Right ventricle myocardium inferior (tissue), 1 donor: ENCODE measurements around the gene ZCCHC2. TPM values are rescaled to one million over a fixed set of nuclear protein-coding genes. Genes with fewer than 3 reads are reported as not detected.

Experiments
- ATAC-seq: fragments of 200-7000 bp; cut with Tn5 transposase; one replicate; pipeline ENCODE4 v1.9.1; 2020; ENCODE audit warnings: mild to moderate bottlenecking, moderate library complexity
- DNase-seq: peaks from one replicate; pipeline ENCODE4 v3.0.0; 2021; ENCODE audit errors: missing footprints
- intact Hi-C: fragments of 100-400 bp; cut with DNase I; formaldehyde crosslinking; loops from one replicate; pipeline ENCODE4 v1.11.0; 2022
- total RNA-seq: library from RNA; stranded (reverse); fragmentation: NEBNext Ultra II Directional; extraction: Animal tissue kit (Norgen Biotek cat#: 25700); gene quantifications from one replicate; pipeline ENCODE4 v1.2.1, GENCODE V29; 2021
- donor health status: DM: no; HTN: yes; CAD: no; lungs with severe emphysema.

ZCCHC2 gene
- total RNA-seq, 1 donor from 2014 or later = 18.2 TPM

DNA sequence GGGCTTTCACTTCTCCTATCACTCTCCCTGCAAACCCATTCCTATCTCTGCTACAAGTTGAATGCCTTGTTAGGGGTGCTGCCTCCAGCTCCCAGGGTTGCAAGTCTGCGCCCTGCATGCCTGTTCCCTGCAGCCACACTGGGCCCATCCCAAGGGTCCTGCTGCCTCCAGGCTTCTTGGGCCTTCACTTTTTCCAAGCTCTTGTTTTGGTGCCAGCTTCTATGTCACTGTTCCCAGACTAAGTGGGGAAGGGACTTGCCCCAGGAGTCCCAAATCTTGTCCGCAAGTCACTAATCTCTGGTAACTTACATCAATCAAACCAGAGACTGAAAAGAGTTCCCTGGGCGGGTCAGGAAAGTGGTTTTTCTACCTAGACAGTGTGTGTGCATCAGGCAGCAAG lies 65.4 kb downstream of the ZCCHC2 start:
- intact Hi-C loops = loop anchor here (5.0 kb wide), 1 partner anchor 129 kb away; the partner anchor contains the start of gene PHLPP1
- no peak for ATAC-seq
- DNase-seq = no peak

- intact Hi-C loops = loop anchor here (1.0 kb wide), 1 partner anchor 391 kb away; no protein-coding TSS in a partner anchor
- ATAC-seq = no peak
Measured at GRCh38 chr18:62590799-62591590, 68.2 kb downstream of the ZCCHC2 start.

GRCh38 chr18:62596145-62597005 lies 73.5 kb downstream of the ZCCHC2 start:
- ATAC-seq = peak; percentile 62
- intact Hi-C loops = no loop called here
- no peak for DNase-seq

More at GRCh38 chr18:62590799-62591590, 68.2 kb downstream of the ZCCHC2 start:
- DNase-seq = no peak

DNA sequence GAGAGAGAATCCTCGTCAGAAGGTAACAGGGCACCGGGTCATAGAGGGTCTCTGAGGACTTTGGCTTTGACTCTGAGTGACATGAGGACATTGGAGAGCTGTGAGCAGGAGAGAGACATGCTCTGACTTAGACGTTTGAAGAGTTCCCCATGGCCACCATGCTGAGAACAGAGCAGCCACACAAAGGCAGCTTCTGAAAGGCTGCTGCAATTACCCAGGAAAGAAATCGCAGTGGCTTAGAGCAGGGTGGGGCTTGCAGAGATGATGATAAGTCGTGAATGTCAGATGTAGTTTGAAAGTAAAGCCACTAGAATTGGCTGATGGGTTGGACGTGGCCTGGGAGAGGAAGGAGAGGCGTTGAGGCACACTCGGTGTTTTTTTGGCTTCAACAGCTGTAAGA lies 79.0 kb downstream of the ZCCHC2 start:
- intact Hi-C loops = no loop called here
- no peak for ATAC-seq
- no peak for DNase-seq

DNA sequence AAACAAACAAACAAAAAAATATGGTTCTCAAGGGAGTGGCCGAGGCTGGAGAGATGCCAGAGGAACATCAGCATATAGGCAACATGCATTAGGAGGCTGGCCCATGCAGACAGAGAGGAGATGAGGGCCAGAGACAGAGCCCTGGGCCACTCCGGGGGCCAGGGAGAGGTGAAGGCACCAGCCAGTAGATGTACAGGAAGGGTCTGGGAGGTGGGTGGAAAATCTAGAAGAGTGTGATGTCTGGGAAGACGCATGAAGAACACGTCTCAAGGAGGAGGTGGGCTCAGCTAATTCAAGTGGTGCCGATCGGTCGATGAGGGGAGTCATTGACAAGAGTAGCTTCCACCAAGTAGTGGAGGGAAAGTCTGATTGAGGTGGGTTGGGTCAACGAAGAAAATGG lies 79.9 kb downstream of the ZCCHC2 start:
- ATAC-seq (no peak), DNase-seq (no peak)
- intact Hi-C loops = no loop called here

DNA sequence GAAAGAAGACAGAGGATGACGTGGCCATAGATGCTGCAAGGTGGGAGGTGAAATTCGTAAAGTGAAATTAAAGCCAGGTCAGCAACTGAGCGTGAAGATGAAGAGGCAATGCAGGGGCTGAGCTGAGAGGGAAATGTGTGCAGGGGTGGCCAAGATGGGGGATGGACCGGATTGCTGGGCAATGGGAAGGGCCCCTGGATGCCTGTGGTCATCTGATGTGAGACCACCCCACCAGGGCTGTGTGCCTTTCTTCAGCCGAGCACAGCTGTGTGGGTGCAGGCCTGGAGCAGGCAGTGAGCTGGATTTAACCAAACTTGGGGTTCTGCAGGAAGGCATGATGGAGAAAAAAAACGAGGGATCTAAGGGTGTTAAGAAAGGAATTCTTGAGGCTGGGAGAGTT lies 80.4 kb downstream of the ZCCHC2 start:
- no peak for ATAC-seq
- intact Hi-C loops = no loop called here
- DNase-seq = no peak

DNA sequence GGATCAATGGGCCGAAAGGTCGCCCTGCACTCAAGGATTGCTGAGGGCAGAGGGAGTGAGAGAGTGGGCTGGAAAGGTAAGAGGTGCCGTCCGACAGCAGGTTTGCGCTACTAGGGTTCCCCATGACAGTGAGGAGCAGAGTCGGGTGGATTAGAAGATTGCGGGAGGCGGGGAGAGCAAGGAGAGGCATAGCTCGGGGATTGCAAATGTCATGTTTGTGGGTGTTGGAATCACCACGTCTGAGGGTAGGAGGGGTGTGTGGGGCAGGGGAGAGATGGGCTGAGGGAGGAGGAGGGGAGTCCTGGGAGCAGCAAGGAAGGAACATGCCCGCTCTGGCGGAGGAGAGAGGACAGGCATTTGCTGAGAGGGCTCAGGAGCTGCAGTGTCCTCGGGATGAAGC lies 81.2 kb downstream of the ZCCHC2 start:
- intact Hi-C loops = no loop called here
- no peak for ATAC-seq
- no peak for DNase-seq

DNA sequence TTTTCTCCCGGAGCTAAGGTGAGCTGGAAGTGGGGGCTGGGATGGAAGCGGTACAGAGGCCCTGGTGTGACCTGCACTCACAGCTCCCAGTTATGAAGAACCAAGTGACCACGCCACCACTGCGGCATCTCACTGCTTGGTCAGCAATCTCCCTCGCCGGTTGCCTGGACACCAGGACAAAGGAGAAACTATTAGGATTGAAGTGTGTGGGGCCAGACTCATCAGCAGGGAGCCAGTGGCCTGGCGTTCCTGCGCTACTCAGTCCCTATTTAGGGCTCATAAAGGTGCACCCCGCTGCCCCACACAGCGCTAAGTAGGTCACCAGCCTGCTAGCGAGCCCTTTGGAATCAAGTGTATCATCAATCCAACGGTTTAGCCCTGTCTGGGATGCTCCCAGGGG lies 82.9 kb downstream of the ZCCHC2 start:
- DNase-seq = no peak
- no peak for ATAC-seq
- intact Hi-C loops = no loop called here

DNA sequence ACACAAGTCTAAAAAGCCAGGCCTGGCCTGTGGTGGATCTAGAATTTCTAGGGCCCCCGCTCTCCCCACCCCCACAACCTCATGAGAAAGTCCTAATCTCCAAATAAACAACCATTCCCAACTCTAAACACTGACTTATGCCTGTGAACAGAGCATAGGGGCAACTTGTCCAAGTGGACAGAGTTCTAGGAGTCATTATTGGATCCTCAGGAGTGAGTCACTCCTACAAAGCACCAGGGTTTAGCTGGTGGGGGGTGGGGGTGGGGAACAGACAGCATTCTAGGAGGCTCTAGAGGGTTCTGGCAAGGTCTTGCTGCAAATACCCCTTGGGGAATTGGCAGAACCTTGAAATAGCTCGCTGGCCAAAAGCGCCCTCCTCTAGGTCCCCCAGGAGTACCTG lies 83.3 kb downstream of the ZCCHC2 start:
- ATAC-seq (no peak), DNase-seq (no peak)
- intact Hi-C loops = no loop called here

GRCh38 chr18:62607302-62607701 lies 84.5 kb downstream of the ZCCHC2 start:
- intact Hi-C loops = no loop called here
- ATAC-seq (no peak), DNase-seq (no peak)

GRCh38 chr18:62607708-62608428 lies 85.0 kb downstream of the ZCCHC2 start:
- DNase-seq = no peak
- intact Hi-C loops = no loop called here
- ATAC-seq = no peak

- no peak for ATAC-seq
- intact Hi-C loops = no loop called here
- DNase-seq = no peak
Measured at GRCh38 chr18:62609764-62610163, 86.9 kb downstream of the ZCCHC2 start.

GRCh38 chr18:62610351-62610700 lies 87.5 kb downstream of the ZCCHC2 start:
- no peak for DNase-seq
- intact Hi-C loops = no loop called here
- no peak for ATAC-seq

DNA sequence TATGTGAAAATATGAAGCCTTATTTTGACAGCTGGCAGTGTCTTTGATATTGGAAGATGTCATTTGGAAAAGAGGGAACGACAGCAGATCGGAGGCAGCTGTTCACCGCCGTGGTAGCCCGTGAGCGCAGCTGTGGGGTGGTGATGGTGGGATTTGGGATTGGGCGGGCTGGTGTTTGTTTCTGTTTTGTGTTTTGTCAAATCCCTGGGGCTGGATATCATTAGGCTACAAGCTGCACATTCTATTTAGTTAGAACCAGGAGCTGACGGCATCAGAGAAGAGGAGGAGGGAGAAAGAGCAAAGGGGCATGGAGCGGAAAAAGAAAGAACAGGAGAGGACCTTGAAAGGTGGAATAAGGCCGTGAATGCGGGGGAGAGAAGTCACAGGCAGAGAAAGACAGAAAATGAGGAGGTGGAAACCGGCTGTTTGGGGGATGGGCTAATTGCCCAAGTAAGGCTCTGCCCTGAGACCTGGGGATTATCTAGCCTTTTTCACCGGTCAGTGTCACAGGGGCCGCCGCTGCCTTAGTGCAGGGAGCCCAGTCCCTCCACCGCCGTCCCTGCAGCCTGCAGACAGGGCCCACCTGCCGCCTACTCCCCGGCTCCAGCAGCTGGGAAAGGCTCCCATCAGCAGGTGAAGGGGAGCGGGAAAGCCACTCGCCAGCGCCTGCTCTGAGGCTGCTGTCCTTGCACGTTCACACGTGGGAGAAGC lies 88.0 kb downstream of the ZCCHC2 start:
- ATAC-seq (peak; percentile 32), DNase-seq (no peak)
- intact Hi-C loops = no loop called here

- intact Hi-C loops = no loop called here
- DNase-seq = no peak
- ATAC-seq = peak; percentile 59
Measured at GRCh38 chr18:62611453-62612288, 88.8 kb downstream of the ZCCHC2 start.

- intact Hi-C loops = no loop called here
- ATAC-seq (no peak), DNase-seq (no peak)
Measured at GRCh38 chr18:62612289-62612645, 89.4 kb downstream of the ZCCHC2 start.

DNA sequence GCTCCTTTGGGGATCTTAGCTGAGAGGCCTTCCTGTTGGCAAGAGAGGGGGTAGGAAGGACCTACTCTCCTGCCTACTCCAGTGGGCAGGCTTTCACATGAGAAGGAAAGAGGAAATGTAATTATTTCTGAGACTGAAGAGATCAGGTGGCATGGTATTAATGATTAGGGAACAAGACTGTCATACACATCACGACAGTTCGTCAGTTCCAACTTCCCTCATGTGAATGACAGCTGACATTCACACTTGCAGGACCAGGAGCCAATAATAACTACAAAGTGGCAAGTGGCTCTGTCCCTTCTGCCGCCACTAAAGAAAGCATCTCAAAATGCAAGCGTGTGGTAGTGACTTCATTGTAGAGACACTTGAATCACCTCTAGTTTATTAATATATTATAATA lies 90.0 kb downstream of the ZCCHC2 start:
- DNase-seq = no peak
- intact Hi-C loops = no loop called here
- no peak for ATAC-seq

- DNase-seq = no peak
- intact Hi-C loops = no loop called here
Measured at GRCh38 chr18:62614494-62614893, 91.7 kb downstream of the ZCCHC2 start.

More at GRCh38 chr18:62614494-62614893, 91.7 kb downstream of the ZCCHC2 start:
- no peak for ATAC-seq
